AG08396 (cell line): ENCODE measurements around the gene WDR86.
A peak's percentile ranks its signal among the peaks of the same experiment; 100 is the strongest.

Experiments
- DNase-seq: peaks from one replicate; pipeline ENCODE4 v3.0.0; 2012; ENCODE audit warnings: low spot score, mixed read lengths

Gene WDR86, protein sequence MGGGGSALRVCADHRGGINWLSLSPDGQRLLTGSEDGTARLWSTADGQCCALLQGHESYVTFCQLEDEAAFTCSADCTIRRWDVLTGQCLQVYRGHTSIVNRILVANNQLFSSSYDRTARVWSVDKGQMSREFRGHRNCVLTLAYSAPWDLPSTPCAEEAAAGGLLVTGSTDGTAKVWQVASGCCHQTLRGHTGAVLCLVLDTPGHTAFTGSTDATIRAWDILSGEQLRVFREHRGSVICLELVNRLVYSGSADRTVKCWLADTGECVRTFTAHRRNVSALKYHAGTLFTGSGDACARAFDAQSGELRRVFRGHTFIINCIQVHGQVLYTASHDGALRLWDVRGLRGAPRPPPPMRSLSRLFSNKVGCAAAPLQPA

DNA sequence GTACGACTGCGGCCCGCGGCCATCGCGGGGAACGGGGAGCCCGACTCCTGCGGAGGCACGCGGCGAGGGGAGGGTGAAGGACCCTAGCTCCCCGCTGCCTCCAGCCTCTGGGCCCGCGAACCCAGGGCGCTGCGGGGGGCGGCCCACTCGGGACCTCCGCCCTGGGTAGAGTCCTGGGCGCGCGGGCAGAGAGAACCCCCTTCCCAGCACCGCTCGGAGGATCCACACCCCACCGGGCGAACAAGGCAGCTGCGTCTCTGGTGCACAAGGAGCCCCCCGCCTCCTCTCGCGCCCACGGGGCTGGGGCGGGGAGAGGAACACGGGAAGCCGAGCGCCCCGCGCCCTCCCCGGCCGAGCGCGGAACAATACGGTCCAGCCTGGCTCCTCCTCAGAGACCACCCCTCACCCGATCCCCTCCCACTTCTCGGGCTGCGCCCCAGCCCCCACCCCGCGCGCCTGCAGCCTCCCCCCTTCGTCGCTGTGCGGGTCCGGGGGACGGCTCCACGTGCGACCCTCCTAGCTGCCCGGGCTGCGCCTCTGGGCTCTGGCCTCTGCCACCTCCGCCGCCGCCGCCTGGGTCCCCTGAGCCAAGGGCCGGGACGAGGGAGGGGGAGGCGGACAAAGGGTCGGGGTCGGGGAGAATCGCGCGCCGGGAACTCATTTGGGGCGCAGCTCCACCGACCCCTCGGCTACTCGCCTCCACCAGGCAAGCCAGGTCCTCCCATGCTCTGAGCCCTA lies at the start of gene WDR86:
Gene WDR86, minus strand, starts transcription at position 372 of the 738 bp plus-strand sequence. CDS start 449 bp downstream, outside the sequence.
- DNase-seq = no peak

DNA sequence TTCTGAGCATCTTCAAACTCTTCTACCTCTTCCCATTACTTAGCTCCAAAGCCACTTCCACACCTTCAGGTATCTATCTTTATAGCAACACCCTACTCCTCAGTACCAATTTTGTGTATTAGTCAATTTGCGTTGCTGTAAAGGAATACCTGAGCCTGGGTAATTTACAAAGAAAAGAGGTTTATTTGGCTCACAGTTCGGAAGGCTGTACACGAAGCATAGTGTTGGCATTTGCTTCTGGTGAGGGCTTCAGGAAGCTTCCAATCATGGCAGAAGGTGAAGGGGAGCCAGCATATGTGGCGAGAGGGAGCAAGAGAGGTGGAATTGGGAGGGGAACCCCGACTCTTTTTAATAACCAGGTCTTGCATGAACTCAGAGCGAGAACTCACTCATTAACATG lies 47.7 kb upstream of the WDR86 start:
- DNase-seq = no peak

DNA sequence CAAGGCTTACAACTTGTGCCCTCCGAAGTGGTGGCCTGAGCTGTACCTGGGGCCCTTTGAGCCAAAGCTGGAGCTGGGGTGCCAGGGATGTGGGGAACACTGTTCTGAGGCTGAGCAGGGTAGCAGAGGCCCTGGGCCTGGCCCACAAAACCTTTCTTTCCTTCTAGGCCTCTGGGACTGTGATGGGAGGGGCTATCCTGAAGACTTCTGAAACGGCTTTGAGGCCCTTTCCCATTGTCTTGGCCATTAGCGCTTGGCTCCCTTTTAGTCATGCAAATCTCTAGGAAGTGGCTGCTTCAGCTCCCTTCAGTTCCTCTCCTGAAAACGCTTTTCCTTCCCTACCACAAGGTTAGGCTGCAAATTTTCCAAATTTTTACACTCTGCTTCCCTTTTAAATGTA lies 46.9 kb upstream of the WDR86 start:
- DNase-seq = no peak

DNA sequence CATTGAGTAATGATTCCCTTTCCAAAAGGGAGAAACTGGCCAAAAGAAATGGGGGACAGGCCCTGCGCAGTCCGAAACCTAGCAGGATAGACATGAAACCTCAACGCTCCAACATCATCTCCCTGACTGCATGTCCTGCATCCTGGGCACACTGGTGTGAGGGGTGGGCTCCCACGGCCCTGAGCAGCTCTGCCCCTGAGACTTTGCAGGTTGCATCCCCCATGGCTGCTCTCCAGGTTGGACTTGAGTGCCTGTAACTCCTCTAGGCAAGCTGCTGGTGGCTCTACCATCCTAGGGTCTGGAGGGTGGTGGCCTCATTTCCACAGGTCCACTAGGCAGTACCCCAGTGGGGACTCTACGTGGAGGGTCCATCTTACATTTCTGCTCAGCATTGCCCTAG lies 46.4 kb upstream of the WDR86 start:
- DNase-seq = no peak

DNA sequence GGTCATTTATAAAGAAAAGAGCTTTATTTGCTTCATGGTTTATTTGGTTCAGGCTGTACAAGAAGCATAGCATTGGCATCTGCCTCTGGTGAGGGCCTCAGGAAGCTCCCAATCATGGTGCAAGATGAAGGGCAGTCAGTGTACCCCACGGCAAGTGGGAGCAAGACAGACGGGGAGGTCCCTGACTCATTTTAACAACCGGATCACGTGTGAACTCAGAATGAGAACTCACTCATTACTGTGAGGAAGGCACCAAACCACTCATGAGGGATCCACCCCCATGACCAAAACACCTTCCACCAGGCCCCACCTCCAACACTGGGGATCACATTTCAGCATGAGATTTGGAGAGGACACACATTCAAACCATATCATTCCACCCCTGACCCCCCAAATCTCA lies 45.9 kb upstream of the WDR86 start:
- no peak for DNase-seq

DNA sequence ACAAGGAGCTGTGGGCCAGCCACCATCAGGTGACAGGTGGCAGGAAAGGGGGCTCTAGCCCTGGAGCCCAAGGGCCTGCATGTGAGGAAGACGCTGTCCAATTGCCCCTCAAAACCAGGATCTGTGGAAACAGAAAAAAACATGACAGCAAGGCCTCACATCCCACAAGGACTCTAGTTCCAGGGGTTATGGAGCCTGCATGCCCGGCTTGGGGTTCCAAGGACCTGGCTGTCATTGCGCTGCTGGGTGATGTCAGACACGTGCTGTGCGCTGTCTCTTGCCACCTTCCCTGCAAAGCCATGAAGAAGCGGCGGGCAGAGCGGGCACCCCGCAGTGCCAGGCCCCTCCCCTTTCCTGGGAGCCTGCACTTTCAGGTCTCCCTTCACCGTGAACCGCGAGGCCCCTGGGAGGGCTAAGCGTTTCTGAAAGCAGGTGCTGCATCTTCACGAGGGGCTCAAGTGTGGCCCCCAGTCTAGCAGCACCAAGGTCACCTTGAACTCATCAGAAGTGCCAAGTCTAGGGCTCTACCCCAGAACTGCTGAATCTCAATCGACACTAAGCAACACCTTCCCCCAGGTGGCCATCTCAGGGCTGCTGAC lies 45.2 kb upstream of the WDR86 start:
- no peak for DNase-seq

DNA sequence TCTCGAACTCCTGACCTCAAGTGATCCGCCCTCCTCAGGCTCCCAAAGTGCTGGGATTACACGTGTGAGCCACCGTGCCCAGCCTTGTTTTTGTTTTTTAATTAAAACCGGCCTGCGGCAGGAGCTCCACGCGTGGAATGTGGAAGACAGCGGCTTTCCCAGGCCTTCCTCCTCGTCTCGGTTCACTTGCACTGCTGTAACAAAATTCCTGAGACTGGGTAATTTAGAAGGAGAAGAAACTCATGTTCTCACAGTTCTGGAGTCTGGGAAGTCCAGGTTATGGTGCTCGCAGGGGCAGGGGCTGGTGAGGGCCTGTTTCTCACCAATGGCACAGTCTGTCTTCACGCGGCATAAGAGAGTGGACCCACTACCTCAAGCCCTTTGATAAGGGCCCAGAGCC lies 44.5 kb upstream of the WDR86 start:
- DNase-seq = no peak

DNA sequence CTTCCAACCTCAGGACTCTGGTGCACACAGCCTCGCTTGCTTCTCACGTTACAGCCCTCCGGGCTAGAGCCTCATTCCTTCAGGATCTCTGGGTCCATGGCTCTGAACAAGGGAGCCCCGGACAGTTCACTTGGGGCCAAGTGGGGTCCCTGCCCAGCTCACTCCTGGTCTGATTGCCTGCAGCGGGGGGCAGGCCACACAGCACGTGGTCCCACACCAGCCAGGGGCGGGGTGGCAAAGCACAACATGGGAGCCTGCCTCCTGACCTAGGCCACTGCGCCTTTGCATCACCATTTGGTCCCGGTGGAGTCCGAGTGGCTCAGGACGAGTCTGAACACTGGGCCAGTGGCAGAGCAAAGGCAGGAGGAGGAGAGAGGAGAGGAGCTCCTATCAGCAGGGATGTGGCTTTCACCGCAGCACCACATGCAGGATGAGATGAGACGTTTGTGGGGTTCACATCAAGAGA lies 43.5 kb upstream of the WDR86 start:
- DNase-seq = no peak

DNA sequence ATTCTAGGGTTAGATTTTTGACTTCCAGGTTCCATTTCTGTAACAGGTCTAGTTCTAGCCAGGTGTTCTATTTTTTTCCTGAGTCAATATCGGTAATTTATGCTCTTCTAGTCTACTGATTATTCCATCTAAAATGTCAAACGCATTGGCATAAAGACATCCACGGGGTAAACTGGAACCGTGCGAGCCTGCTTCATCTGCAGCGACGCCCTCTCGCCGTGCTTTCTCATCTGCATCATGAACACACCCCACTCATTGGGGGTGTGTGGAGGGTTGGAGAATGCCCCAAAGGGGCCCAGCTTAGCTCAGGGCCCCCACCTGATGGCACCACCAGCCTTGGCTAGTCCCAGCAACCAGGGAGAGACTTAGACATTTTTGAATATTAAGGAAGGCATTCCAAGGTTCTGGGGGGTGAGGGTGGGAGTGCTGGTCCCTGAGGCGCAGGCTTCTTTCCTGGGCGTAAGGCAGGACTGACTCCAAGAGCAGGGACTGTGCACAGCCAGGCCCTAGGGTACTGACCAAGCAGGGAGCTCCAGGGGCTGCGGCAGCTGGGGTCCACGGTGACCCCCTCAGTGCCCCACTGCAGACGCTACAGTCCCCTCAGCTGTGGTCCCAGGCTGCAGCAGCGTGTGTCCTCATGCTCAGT lies 43.0 kb upstream of the WDR86 start:
- DNase-seq = no peak

DNA sequence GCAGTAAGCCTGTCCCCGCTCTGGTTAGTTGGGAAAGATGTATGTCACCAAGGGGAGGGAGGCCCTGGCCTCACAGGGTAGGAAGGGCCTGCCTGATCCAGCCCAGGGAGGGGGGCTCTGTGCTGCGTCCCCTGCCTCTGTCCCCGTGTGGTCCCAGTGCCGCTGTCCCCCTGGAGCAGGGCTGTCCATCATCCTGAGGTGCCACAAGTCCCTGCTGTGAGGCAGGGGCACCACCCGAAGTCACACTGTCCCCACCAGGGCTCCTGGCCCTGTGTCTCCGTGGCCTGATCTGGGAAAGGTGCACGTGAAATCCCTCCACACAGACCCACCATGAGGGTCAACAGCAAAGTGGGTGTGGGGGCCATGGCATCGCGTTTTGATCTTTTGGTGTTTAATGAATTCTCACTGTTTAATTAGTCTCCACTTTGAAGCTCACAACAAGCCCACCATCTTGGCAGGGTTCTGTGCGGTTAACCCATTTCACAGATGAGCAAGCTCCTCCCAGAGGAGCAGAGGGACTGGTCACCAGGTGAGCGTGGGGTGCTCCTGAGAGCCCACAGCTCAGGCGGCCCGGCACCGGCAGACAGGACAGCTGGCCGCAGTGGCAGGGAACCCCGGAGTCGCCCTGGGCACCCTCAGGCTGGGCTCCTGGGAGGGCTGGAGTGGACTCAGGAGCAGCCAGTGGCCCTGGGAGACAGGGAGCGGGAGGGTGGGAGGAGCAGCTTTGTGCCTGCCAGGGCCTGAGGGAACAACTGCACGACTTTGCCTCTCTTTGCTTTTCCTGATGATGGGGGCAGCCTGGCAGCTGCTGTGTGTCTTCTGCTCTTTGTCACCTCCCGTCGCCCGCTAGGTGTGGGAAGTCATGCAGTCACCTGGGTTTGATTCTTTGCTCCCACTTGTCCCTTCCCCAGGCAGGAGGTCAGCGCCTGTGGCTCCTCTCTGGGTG lies 42.1 kb upstream of the WDR86 start:
- DNase-seq = no peak

DNA sequence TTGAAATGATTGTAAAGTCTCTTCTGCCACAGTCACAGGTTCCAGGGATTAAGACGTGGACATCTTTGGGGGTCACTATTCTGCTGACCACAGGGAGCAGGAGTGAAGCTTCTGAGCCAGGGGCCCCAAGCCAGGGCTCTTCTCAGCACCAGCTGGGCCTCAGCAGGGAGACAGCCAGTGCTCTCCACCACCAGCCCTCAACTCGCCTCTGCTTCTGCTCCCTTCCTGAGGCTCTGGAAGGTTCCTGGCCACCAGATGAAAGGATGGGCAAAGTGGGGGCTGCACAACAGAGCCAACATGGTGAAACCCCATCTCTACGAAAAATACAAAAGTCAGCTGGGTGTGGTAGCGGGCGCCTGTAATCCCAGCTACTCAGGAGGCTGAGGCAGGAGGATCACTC lies 41.3 kb upstream of the WDR86 start:
- DNase-seq = no peak

DNA sequence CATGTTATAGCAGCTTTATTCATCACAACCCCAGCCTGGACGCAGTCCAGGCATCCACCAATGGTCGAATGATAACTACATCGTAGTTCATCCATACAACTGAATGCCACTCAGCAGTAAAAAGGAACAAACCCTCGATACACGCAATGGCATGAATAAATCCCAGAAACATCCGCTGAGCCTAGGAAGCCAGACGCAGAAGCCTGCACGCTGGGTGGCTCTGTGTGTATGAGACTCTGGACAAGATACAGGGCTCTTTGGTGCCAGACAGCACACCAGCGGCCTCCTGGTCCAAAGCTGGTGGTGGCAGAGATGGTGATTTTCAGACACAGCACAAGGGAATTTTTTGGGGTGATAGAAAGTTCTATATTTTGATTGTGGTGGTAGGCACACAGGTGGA lies 40.2 kb upstream of the WDR86 start:
- DNase-seq = no peak

DNA sequence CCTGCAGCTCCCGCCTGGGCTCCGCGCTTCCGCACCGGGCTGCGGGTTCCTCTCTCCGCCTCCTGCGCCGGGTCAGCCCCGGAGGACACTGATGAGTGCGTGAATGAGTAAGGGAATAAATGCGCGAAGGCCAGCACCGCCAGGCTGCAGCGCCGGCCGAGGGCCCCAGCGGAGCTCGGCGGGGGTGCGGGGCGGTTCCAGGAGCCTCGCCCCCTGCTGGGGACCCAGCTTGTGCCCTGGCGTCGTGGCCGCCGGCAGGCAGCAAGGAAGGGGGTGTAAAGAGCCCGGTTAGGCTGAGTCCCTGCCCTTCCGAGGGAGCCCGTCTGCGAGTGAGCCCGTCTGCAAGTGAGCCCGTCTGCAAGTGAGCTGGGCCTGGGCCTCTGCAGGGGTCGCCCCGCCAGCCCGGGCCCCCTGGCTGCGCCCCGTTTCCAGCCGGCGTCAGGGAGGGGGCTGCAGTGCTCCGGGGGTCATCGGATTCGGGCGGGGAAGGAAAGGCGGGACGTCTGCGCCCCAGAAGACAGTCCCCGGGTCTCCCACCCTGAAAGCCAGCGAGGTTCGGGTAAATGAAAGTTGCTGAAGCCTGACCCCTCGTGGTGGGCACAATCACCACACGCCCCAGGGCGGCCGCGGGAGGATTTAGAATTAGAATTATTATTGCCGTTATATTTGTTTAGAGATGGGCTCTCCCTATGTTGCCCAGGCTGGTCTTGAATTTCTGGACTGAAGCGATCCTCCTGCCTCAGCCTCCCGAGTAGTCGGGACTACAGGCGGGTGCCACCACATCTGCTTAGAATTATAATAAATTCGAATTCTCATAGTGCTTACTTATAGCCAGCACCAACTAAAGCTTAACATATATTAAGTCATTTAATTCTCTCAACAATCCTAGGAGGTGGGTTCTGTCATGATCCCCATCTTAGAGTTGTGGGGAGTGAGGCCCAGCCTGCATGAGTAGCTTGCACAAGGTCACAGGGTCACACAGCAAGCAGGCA lies 38.7 kb upstream of the WDR86 start:
- DNase-seq = peak; percentile 90

DNA sequence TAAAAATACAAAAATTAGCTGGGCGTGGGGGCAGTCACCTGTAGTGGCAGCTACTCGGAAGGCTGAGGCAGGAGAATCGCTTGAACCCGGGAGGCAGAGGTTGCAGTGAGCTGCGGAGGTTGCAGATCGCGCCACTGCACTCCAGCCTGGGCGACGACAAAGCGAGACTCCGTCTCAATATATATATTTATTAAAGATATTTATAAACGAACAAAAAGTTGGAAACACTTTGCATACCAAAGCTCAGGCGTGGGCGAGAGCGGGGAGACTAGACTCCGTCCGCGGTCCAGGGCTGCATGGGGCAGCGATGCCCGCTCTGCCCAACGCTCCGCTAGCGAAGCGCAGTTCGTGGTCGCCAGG lies 38.0 kb upstream of the WDR86 start:
- DNase-seq = no peak

DNA sequence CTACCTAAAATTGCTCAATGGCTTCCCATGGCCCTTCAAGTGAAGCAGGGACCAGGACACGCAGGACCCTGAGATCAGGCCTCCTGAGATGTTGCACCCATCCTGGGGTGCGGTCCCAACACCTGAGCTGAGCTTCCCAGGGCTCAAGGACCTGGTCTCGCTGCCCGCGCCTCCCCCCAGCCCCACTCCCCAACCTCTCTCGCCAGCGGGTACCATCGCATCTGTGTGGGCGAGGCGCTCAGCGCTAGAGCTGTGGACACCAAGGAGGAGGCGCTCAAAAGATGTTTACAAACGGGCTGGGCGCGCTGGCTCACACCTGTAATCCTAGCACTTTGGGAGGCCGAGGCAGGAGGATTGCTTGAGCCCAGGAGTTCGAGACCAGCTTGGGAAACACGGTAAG lies 37.5 kb upstream of the WDR86 start:
- no peak for DNase-seq

DNA sequence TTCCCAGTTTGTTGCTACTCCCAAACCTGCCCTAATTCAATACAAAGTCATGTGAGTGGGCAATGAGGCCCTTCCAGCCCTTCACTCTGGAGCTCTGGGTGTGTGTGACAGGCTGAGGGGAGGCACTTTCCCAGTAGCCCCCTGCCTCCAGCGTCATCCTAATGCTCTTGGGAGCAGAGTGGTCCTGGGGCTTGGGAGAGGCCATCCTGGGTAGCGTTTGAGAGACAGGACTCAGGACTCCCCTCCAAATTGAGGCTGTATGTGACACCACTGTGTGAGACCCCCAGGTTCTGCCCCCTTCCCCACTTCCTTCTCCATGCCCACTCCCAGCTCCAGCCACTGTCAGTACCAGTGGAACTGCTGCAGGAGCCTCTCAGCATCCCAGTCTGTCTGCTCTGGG lies 36.6 kb upstream of the WDR86 start:
- no peak for DNase-seq

DNA sequence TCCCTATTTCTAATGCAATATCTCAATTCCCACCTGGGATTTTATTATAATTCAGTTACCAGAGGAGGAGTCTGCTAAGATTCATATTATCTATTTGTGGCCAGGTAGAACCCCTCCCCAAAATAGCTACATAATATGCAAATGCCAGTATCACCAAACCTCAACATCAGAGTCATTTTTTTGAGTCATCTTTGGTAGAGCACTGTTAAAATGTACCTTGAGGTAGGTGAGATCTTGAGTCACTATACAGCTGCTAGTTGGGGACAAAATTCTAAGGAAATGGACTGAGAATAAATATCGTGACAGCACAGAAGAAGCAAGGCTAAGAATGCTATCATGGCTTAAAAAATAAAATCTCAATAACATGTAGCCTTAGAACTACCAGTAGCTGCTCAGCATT lies 34.8 kb upstream of the WDR86 start:
- no peak for DNase-seq

DNA sequence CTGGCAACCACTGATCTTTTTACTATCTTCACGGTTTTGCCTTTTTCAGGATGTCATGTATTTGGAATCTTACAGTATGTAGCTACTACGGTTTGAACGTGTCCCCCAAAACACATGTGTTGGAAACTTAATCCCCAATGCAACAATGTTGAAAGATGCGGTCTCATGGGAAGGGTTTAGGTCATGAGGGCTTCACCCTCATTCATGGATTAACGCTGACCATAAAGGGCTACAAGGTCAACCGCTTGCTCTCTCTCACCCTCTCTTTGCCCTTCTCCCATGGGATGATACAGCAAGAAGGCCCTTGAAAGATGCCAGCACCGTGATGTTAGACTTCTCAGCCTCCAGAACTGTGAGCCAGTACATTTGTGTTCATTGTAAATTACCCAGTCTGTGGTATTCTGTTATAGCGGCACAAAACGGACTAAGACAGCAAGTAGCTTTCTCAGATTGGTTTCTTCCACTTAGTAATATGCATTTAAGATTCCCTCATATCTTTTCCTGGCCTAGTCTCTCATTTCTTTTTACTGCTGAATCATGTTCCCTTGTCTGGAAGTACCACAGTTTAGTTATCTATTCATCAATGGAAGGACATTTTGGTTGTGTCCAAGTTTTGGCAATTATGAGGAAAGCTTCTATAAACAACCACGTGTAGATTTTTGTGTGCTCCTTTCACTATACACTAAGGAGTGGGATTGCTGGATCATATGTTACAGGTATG lies 33.1 kb upstream of the WDR86 start:
- no peak for DNase-seq

DNA sequence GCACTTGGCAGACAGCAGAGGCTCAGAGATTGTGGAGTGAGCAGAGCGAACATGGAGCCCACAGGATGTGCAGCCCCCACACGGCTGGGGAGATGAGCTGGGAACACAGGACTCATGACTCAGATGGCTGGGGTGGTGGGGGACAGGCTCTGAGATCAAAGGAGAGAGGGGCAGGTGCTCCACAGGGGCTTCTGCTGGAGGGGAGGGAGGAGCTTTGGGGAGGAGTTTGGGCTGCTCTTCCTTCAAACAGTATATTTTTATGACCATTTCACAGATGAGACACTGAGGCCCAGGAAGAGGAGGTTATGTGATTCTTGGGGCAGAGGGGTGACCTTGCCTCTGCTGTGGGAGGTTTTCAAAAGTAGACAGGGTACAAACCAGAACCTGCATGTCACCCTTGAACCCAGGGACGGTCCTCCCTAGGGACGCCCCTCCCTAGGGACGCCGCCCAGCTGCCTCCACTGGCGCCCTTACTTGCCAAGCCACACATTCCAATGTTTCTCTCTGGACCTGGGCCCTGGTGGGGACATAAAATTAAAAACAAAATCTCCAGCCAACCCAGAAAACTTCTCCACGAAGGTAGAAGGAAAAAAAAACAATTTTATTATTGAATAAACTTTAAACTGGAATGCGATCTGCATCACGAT lies 31.1 kb upstream of the WDR86 start:
- no peak for DNase-seq
